ENCODE results near the gene LYRM1.
A peak's percentile ranks its signal among the peaks of the same experiment; 100 is the strongest.
"Not testable (repeated sequence)": the region's sequence is repeated elsewhere in the genome, so short reads cannot be mapped to it uniquely, and the experiment has no call there.

The LYRM1 gene

GRCh38 chr16:20937736-20938135, 37.2 kb downstream of the LYRM1 start:
- no peak for DNase-seq (ENCODE audit: low read depth in 2 of 2)

GRCh38 chr16:20938426-20938825, 37.9 kb downstream of the LYRM1 start:
- no peak for DNase-seq (ENCODE audit: low read depth in 2 of 2)

- no peak for DNase-seq (ENCODE audit: low read depth in 2 of 2)
Observed at GRCh38 chr16:20939611-20940010, 39.0 kb downstream of the LYRM1 start.

GRCh38 chr16:20940871-20941635, 40.5 kb downstream of the LYRM1 start:
- no peak for DNase-seq (ENCODE audit: low read depth in 2 of 2)

GRCh38 chr16:20941636-20941926, 41.0 kb downstream of the LYRM1 start:
- no peak for DNase-seq (ENCODE audit: low read depth in 2 of 2)

- DNase-seq (ENCODE audit: low read depth in 2 of 2) = no peak
Observed at GRCh38 chr16:20942256-20942655, 41.7 kb downstream of the LYRM1 start.

GRCh38 chr16:20944861-20945574, 44.4 kb downstream of the LYRM1 start:
- peak; percentile 36 to 38 for DNase-seq (ENCODE audit: low read depth in 2 of 2)

DNA sequence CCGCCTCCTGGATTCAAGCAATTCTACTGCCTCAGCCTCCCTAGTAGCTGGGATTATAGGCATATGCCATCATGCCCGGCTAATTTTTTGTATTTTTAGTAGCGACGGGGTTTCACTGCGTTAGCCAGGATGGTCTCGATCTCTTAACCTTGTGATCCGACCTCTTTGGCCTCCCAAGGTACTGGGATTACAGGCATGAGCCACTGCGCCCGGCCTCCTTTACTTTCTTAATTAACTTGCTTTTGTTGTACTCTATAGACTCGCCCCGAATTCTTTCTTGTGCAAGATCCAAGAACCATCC, 45.0 kb downstream of the LYRM1 start:
- DNase-seq (ENCODE audit: low read depth in 2 of 2) = not testable (repeated sequence)

GRCh38 chr16:20946015-20946629, 45.6 kb downstream of the LYRM1 start:
- DNase-seq (ENCODE audit: low read depth in 2 of 2) = no peak

- no peak for DNase-seq (ENCODE audit: low read depth in 2 of 2)
Observed at GRCh38 chr16:20948444-20948843, 47.9 kb downstream of the LYRM1 start.

GRCh38 chr16:20949660-20950059, 49.1 kb downstream of the LYRM1 start:
- DNase-seq (ENCODE audit: low read depth in 2 of 2) = no peak

DNA sequence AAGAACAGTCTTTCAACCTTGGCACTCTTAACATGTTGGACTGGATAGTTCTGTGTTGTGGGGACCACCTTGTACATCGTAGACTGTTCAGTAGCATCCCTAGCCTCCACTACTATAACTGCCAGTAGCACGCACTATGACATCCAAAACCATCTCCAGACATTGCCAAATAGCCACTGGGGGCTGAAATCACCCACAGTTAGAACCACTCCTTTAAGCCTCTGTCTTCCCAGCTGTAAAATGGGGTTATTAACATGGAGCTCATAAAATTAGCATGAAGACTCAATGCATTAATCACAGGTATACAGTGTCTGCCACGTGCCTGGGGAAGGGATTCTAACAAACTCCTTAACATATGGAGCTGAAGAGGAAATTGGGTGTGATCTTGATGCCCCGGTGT, 49.7 kb downstream of the LYRM1 start:
- no peak for DNase-seq (ENCODE audit: low read depth in 2 of 2)

DNA sequence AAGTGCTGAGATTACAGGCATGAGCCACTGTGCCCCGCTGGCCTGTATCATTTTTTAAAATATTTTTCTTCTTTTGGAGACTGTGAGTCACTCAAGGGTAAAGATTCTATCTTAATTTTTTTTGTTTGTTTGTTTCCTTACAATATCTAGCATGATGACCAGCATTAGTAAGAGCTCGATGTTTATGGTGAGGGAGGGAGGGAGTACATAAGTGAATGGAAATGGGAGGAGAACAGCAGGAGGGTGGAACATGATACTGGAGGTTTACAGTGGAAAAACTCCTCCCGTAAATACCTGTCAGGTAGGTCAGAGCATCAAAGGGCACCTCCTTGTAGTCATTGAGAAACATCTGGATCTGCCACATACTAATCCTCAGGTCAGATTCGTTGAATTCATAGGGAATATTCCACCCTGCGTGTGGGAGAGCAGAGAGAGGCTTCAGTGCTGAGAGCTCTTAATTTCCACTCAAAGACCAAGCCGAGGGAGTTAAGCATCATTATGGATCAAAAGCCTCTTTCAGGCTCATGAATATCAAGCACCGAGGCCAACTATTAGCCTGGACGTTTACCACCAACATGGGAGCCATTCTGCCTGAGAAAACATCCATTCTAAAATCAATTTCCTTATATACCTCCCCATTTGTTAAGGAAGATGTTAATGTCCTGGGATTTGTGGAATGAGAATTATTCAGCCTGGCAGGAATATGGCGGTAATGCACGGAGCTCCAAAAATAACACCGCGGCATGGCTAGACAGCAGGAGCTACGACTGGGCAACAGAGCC, 51.8 kb downstream of the LYRM1 start:
- no peak for DNase-seq (ENCODE audit: low read depth in 2 of 2)

GRCh38 chr16:20954574-20954973, 54.0 kb downstream of the LYRM1 start:
- no peak for DNase-seq (ENCODE audit: low read depth in 2 of 2)

GRCh38 chr16:20956319-20956718, 55.7 kb downstream of the LYRM1 start:
- no peak for DNase-seq (ENCODE audit: low read depth in 2 of 2)

- no peak for DNase-seq (ENCODE audit: low read depth in 2 of 2)
Observed at GRCh38 chr16:20957153-20957552, 56.6 kb downstream of the LYRM1 start.

- no peak for DNase-seq (ENCODE audit: low read depth in 2 of 2)
Observed at GRCh38 chr16:20960899-20961298, 60.3 kb downstream of the LYRM1 start.

DNA sequence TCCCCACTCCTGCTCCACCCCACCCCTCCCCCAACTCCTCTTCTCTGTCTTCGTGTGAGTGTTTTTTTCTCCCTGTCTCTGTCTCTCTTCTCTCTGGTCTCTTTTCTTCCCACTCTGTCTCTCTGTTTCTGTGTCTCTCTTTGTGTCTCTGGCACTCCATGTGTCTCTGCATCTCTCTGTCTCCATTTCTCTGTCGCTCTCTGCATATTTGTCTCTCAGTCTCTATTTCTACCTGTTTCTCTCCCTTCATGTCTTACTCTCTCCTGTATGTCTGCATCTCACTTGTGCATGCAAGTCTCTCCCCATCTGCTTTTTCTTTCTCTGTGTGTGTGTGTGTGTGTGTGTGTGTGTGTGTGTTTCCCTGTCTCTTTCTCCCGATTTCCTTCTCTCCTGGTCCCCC, 68.2 kb downstream of the LYRM1 start:
- DNase-seq (ENCODE audit: low read depth in 2 of 2) = no peak

DNA sequence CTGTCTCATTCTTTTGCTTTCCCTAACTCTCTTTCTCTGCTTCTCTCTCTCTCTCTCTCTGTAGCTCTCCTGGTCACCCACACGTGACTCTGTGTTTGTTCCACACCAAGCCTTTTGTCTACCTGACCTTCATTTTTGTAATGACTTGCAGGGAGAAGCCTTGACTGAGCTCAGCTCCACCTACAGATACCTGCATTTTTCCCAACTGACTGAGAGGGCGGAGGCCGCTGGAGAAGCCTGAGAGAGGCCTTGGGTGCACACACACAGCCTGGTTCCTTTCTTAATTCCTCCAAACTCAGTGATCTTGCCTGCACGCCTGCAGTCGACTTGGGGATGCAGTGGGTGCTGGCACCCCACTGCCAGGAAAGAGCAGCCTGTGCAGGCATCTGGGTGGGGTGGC, 68.8 kb downstream of the LYRM1 start:
- DNase-seq (ENCODE audit: low read depth in 2 of 2) = no peak

- DNase-seq (ENCODE audit: low read depth in 2 of 2) = no peak
Observed at GRCh38 chr16:20971401-20971800, 70.8 kb downstream of the LYRM1 start.

GRCh38 chr16:20973201-20973600, 72.6 kb downstream of the LYRM1 start:
- not testable (repeated sequence) for DNase-seq (ENCODE audit: low read depth in 2 of 2)
